WERI-Rb-1 (cell line): ENCODE results near the gene ARFIP1.

ENCODE experiments used
- DNase-seq: peaks from one replicate; pipeline ENCODE4 v3.0.0-alpha.2; 2020
- H3K27ac ChIP-seq: fragments of 250-450 bp; sonication (Bioruptor Pico); 2 replicates; pipeline ENCODE4 v1.5.1; 2020; ENCODE audit warnings: mild to moderate bottlenecking, moderate library complexity
- H3K27me3 ChIP-seq: fragments of 250-450 bp; sonication (Bioruptor Pico); 2 replicates; pipeline ENCODE4 v1.5.1; 2021; ENCODE audit warnings: mild to moderate bottlenecking, low read depth, moderate library complexity; ENCODE audit not compliant: insufficient read depth, severe bottlenecking
- H3K36me3 ChIP-seq: fragments of 250-450 bp; sonication (Bioruptor Pico); 2 replicates; pipeline ENCODE4 v1.5.1; 2020; ENCODE audit warnings: mild to moderate bottlenecking, moderate library complexity
- H3K4me3 ChIP-seq: 2 replicates; pipeline ENCODE4 v1.5.1; 2011; ENCODE audit warnings: low read depth, mild to moderate bottlenecking, control low read depth, low read length
- H3K9me3 ChIP-seq: fragments of 250-450 bp; sonication (Bioruptor Pico); 2 replicates; pipeline ENCODE4 v1.5.1; 2021; ENCODE audit warnings: mild to moderate bottlenecking, moderate library complexity; ENCODE audit not compliant: severe bottlenecking
- CTCF ChIP-seq: IDR thresholded peaks from 2 replicates; pipeline ENCODE4 v1.5.1; 2011; ENCODE audit warnings: low read depth, mild to moderate bottlenecking, control low read depth, inconsistent platforms, low read length

ARFIP1 gene

GRCh38 chr4:152945639-152946038 is 165.9 kb downstream of the ARFIP1 start:
- DNase-seq, result no peak
- H3K27me3 ChIP-seq, result no peaks in the 10 kb centered on the region
- no peak for TF ChIP-seq CTCF
- no peak overlapping the region for H3K27ac ChIP-seq
- no peaks in the 10 kb centered on the region for H3K9me3 ChIP-seq
- no peak overlapping the region for H3K4me3 ChIP-seq
- peaks cover 58% of the 10 kb centered on the region for H3K36me3 ChIP-seq

- Histone ChIP-seq H3K4me3 (no peak overlapping the region), H3K36me3 (peaks cover 61% of the 10 kb centered on the region), H3K27me3 (no peaks in the 10 kb centered on the region), H3K27ac (peak overlapping the region; percentile 15; the same call in 1 of the 2 replicates), H3K9me3 (no peaks in the 10 kb centered on the region)
- DNase-seq, result peak; percentile 63
- TF ChIP-seq CTCF, result no peak
Observed at GRCh38 chr4:152946446-152946845, 166.7 kb downstream of the ARFIP1 start.

GRCh38 chr4:152947311-152947710 is 167.6 kb downstream of the ARFIP1 start:
- Histone ChIP-seq H3K4me3 (no peak overlapping the region), H3K27ac (no peak overlapping the region), H3K27me3 (no peaks in the 10 kb centered on the region), H3K36me3 (peaks cover 64% of the 10 kb centered on the region), H3K9me3 (no peaks in the 10 kb centered on the region)
- no peak for TF ChIP-seq CTCF
- DNase-seq, result no peak

GRCh38 chr4:152949930-152950329 is 170.2 kb downstream of the ARFIP1 start:
- Histone ChIP-seq H3K36me3 (peaks cover 63% of the 10 kb centered on the region), H3K9me3 (no peaks in the 10 kb centered on the region), H3K4me3 (no peak overlapping the region), H3K27me3 (no peaks in the 10 kb centered on the region), H3K27ac (no peak overlapping the region)
- no peak for TF ChIP-seq CTCF
- no peak for DNase-seq

- no peak overlapping the region for H3K27ac ChIP-seq
Observed at GRCh38 chr4:152950402-152951274, 170.9 kb downstream of the ARFIP1 start.

More at GRCh38 chr4:152950402-152951274, 170.9 kb downstream of the ARFIP1 start:
- TF ChIP-seq CTCF, result no peak
- no peak for DNase-seq
- Histone ChIP-seq H3K27me3 (no peaks in the 10 kb centered on the region), H3K9me3 (no peaks in the 10 kb centered on the region), H3K36me3 (peaks cover 61% of the 10 kb centered on the region), H3K4me3 (no peak overlapping the region)
